Measurements from ENCODE around the gene DAPP1.

The DAPP1 gene

DNA sequence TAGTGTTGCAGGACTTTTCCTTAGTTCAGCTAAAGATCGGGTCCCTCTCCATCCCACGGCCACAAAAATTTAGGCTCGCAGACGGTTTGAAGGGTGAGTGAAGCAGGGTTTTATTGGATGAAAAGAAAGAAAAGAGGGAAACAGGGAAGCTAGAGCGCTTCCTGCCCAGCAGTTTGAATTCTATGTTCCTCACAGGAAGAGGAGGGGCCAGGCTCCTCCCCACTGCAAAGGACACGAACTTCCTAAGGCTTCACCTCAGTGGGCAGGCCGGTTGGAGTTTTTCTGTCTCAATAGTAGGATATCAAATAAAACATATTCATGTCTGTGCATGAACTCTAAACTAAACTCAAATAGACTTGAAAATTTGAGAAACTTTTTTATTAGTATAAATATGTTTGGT is 27.4 kb downstream of the DAPP1 start:
- no peak overlapping the region for H3K4me3 ChIP-seq (ENCODE audit: low read length)
- TF ChIP-seq, protein P1, sequence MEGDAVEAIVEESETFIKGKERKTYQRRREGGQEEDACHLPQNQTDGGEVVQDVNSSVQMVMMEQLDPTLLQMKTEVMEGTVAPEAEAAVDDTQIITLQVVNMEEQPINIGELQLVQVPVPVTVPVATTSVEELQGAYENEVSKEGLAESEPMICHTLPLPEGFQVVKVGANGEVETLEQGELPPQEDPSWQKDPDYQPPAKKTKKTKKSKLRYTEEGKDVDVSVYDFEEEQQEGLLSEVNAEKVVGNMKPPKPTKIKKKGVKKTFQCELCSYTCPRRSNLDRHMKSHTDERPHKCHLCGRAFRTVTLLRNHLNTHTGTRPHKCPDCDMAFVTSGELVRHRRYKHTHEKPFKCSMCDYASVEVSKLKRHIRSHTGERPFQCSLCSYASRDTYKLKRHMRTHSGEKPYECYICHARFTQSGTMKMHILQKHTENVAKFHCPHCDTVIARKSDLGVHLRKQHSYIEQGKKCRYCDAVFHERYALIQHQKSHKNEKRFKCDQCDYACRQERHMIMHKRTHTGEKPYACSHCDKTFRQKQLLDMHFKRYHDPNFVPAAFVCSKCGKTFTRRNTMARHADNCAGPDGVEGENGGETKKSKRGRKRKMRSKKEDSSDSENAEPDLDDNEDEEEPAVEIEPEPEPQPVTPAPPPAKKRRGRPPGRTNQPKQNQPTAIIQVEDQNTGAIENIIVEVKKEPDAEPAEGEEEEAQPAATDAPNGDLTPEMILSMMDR (conservative IDR thresholded peaks at IDR 0.05; ENCODE audit: low read depth, low read length), result no peak

DNA sequence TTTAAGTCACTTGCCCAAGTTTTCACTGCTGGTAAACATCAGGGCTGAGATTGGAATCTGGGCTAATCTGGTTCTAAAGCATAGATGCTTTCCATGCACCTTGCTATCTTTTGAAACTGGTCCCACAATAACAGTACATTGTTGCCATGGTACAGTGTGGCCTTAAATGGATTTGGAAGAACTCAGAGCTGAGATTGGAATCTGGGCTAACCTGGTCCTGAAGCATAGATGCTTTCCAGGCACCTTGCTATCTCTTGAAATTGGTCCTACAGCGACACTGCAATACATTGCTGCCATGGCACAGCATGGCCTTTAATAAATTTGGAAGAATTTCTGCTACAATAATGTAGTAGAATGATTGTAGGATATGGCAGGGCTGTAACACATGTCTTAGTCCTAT is 28.6 kb downstream of the DAPP1 start:
- H3K4me3 ChIP-seq (ENCODE audit: low read length), result no peak overlapping the region
- DNase-seq (ENCODE audit: low read depth), result no peak
- TF ChIP-seq, protein P1 (conservative IDR thresholded peaks at IDR 0.05; ENCODE audit: low read depth, low read length), result no peak

More for the DNA sequence above, 27.4 kb downstream of the DAPP1 start:
- no peak for DNase-seq (ENCODE audit: low read depth)

DNA sequence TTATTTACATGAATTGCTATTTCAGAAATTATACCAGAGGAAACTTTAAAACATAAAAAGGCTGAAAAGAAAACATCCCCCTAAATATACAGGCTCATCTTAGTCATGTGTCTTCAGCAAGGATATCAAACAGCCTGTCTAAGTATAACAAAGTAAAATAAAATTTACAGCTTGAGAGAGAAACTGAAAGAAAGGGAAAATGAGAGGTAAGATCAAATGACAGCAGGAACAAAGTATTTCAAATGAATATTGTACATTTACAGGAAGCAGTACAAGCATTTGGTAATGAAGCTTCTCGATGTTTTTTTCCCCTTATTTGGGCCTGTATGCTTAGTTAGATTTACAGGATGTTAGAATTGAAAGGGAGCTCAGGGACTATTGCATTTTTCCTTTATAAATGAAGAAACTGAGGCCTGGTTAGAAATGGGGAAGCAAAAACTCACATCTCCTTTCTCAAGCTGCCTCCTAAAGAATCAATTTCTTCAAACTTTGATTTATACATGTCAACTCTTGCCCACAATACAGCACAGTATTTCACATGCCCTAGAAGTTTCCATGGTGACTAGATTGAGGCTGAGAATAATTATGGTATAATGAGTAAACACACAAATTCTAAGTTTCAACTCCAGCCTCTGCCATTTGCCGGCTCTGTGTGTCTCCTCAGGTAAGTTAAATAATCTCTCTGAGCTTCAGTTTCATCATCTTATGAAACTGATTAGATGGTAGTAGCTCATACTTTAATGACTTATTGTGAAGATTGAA is 29.3 kb downstream of the DAPP1 start:
- no peak overlapping the region for H3K4me3 ChIP-seq (ENCODE audit: low read length)
- DNase-seq (ENCODE audit: low read depth), result no peak
- TF ChIP-seq, protein P1 (conservative IDR thresholded peaks at IDR 0.05; ENCODE audit: low read depth, low read length), result no peak

- TF ChIP-seq, protein P1 (conservative IDR thresholded peaks at IDR 0.05; ENCODE audit: low read depth, low read length), result no peak
- H3K4me3 ChIP-seq (ENCODE audit: low read length), result no peak overlapping the region
- DNase-seq (ENCODE audit: low read depth), result no peak
These were observed 30.3 kb downstream of the DAPP1 start for GRCh38 chr4:99846891-99847290.

DNA sequence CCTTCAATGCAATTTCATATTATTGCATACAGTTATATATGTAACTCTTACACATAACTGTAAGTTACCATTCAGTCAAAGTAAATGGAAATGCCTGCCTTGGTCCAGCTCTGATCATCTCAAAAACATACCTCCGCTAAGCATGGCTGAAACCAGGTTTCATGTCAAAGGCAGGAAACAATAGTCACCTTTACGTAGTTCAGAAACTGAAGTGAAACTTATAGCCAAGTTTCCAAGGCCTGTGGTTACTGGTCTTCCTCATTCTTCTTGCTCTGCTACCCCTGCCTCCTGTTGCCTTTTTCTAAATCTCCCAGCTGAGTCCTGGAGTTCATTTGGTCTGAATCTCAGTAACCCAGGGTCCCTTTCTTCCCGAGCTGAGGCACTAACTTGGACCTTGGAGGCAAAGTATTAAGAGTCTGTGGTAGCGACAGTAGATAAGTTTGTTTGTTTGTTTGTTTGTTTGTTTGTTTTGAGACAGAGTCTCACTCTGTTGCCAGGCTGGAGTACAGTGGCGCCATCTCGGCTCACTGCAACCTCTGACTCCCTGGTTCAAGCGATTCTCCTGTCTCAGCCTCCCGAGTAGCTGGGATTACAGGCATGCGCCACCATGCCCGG is 30.8 kb downstream of the DAPP1 start:
- DNase-seq (ENCODE audit: low read depth), result no peak
- no peak overlapping the region for H3K4me3 ChIP-seq (ENCODE audit: low read length)
- TF ChIP-seq, protein P1 (conservative IDR thresholded peaks at IDR 0.05; ENCODE audit: low read depth, low read length), result no peak

- H3K4me3 ChIP-seq (ENCODE audit: low read length), result no peak overlapping the region
- no peak for DNase-seq (ENCODE audit: low read depth)
- TF ChIP-seq, protein P1 (conservative IDR thresholded peaks at IDR 0.05; ENCODE audit: low read depth, low read length), result no peak
These were observed 32.0 kb downstream of the DAPP1 start for GRCh38 chr4:99848591-99849001.

All from retinal pigment epithelial cell (primary cell).